Ascending aorta (tissue), 2 donors: Measurements from ENCODE around the gene CDH23. TPM values are rescaled to one million over a fixed set of nuclear protein-coding genes. Genes with fewer than 3 reads are reported as not detected.

ENCODE experiments used
- DNase-seq, 2 donors: peaks; one replicate each; pipeline ENCODE4 v3.0.0-alpha.2; 2019; ENCODE audit warnings: low spot score in 2 of 2
- H3K27ac ChIP-seq, 2 donors: fragments of 200-600 bp; sonication (generic); one replicate each; pipeline ENCODE4 v1.5.1; 2016 to 2017; ENCODE audit warnings: mild to moderate bottlenecking in 1 of 2
- H3K27me3 ChIP-seq: fragments of 200-600 bp; sonication (generic); one replicate; pipeline ENCODE4 v1.5.1; 2017
- H3K36me3 ChIP-seq, 2 donors: fragments of 200-600 bp; sonication (generic); one replicate each; pipeline ENCODE4 v1.5.1; 2016
- H3K4me1 ChIP-seq, 2 donors: fragments of 200-600 bp; sonication (generic); one replicate each; pipeline ENCODE4 v1.5.1; 2016 to 2017; ENCODE audit warnings: mild to moderate bottlenecking in 1 of 2
- H3K4me3 ChIP-seq, 2 donors: fragments of 200-600 bp; sonication (generic); one replicate each; pipeline ENCODE4 v1.5.1; 2016 to 2017; ENCODE audit warnings: mild to moderate bottlenecking in 1 of 2
- H3K9me3 ChIP-seq, 2 donors: fragments of 200-600 bp; sonication (generic); one replicate each; pipeline ENCODE4 v1.5.1; 2016
- intact Hi-C: fragments of 100-400 bp; cut with DNase I; formaldehyde crosslinking; loops from one replicate; pipeline ENCODE4 v1.15.1; 2023
- total RNA-seq: library from RNA; depleted of rRNA; stranded (reverse); fragments of >200 nt; gene quantifications from one replicate; pipeline ENCODE4 v1.1.0, GENCODE V29; 2016
- TF ChIP-seq, protein P1 (sequence below), 3 experiments: fragments of 200-600 bp in 2 of 3; fragments of 450-650 bp in 1 of 3; sonication (generic) in 2 of 3; IDR thresholded peaks; one replicate each; pipeline ENCODE4 v1.5.1; 2016 to 2019; ENCODE audit warnings: antibody characterized with exemption in 3 of 3, mild to moderate bottlenecking in 1 of 3, moderate library complexity in 1 of 3

The CDH23 gene
- total RNA-seq, 1 donor from 2014 or later, result 40.9 TPM

GRCh38 chr10:71369602-71370001 is 27.1 kb upstream of the CDH23 start:
- TF ChIP-seq, protein P1, sequence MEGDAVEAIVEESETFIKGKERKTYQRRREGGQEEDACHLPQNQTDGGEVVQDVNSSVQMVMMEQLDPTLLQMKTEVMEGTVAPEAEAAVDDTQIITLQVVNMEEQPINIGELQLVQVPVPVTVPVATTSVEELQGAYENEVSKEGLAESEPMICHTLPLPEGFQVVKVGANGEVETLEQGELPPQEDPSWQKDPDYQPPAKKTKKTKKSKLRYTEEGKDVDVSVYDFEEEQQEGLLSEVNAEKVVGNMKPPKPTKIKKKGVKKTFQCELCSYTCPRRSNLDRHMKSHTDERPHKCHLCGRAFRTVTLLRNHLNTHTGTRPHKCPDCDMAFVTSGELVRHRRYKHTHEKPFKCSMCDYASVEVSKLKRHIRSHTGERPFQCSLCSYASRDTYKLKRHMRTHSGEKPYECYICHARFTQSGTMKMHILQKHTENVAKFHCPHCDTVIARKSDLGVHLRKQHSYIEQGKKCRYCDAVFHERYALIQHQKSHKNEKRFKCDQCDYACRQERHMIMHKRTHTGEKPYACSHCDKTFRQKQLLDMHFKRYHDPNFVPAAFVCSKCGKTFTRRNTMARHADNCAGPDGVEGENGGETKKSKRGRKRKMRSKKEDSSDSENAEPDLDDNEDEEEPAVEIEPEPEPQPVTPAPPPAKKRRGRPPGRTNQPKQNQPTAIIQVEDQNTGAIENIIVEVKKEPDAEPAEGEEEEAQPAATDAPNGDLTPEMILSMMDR (IDR thresholded peaks at IDR 0.05), result no peak
- no peak for DNase-seq
- Histone ChIP-seq H3K4me1 (no peaks in the 10 kb centered on the region), H3K36me3 (no peaks in the 10 kb centered on the region), H3K4me3 (no peak overlapping the region), H3K9me3 (no peaks in the 10 kb centered on the region), H3K27ac (no peak overlapping the region), H3K27me3 (no peaks in the 10 kb centered on the region)
- intact Hi-C loops, result no loop called here

DNA sequence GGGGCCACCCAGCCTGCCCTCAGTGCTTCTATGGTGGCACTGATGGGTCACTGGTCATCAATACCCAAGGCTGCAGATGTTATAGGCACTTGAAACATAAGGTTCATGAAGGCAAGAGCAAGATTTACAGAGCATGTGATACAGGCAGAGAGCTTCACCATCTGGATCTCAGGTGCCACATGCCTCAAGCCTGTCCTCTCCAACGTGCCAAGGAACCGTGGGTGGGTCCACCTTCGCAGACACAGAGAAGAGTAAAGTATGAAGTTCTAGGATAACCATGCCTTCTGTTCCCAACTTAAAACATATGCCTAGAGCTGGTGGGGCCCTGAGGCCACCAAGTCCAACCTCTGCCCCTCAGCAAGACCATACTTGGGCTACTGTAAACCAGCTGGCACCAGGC is 26.7 kb upstream of the CDH23 start:
- TF ChIP-seq, protein P1 (IDR thresholded peaks at IDR 0.05), result no peak
- Histone ChIP-seq H3K36me3 (no peaks in the 10 kb centered on the region), H3K4me3 (no peak overlapping the region), H3K27ac (no peak overlapping the region), H3K4me1 (no peaks in the 10 kb centered on the region), H3K27me3 (no peaks in the 10 kb centered on the region), H3K9me3 (no peaks in the 10 kb centered on the region)
- intact Hi-C loops, result no loop called here
- DNase-seq, result no peak

- Histone ChIP-seq H3K4me3 (no peak overlapping the region), H3K9me3 (no peaks in the 10 kb centered on the region), H3K4me1 (no peaks in the 10 kb centered on the region), H3K27ac (no peak overlapping the region), H3K36me3 (no peaks in the 10 kb centered on the region), H3K27me3 (no peaks in the 10 kb centered on the region)
- DNase-seq, result no peak
- intact Hi-C loops, result no loop called here
- TF ChIP-seq, protein P1 (IDR thresholded peaks at IDR 0.05), result no peak
These were observed 25.0 kb upstream of the CDH23 start for GRCh38 chr10:71371750-71372166.

DNA sequence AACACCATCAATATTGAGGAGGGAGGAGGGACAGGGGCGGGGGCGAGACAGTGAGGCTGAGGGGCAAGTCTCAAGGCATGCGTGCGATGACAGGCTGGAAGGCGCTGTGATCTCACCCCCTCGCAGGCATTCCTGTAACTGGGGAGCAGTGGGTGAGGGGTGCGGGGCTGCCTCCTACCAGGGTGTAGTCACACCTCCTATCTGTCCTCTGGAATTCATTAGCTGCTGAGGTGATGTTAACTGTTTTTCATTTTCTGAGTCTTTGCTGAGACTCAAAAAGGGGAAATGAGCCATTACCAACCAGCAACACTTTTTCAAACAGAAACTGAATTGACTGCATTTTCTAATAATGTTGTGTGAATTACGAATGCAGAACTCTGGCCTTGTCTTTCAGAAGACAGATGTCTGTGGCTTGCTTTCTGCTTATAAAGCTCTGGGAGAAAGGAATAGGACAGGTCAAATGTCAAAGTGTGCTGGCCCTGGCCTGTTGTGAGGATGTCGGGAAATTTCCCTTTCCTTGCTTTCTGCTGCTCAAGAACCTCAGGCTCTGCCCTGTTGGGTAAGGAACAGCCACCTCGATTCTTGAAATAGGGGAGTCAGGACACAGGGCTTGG is 23.7 kb upstream of the CDH23 start:
- intact Hi-C loops, result no loop called here
- no peak for DNase-seq
- H3K4me3 ChIP-seq, result no peak overlapping the region
- H3K27ac ChIP-seq, result peak overlapping the region in 1 of 2 donors; percentile 2
- no peaks in the 10 kb centered on the region for H3K27me3 ChIP-seq
- TF ChIP-seq, protein P1 (IDR thresholded peaks at IDR 0.05), result no peak
- no peaks in the 10 kb centered on the region for H3K36me3 ChIP-seq
- H3K9me3 ChIP-seq, result no peaks in the 10 kb centered on the region
- H3K4me1 ChIP-seq, result peaks cover 0 to 3% of the 10 kb centered on the region in 2 donors

- DNase-seq, result no peak
- H3K4me3 ChIP-seq, result no peak overlapping the region
- H3K27me3 ChIP-seq, result no peaks in the 10 kb centered on the region
- intact Hi-C loops, result loop anchor here (5.0 kb wide), 1 partner anchor 243 kb away; no protein-coding TSS in a partner anchor
- peaks cover 0 to 3% of the 10 kb centered on the region in 2 donors for H3K4me1 ChIP-seq
- TF ChIP-seq, protein P1 (IDR thresholded peaks at IDR 0.05), result no peak
- no peak overlapping the region for H3K27ac ChIP-seq
- H3K36me3 ChIP-seq, result no peaks in the 10 kb centered on the region
- no peaks in the 10 kb centered on the region for H3K9me3 ChIP-seq
These were observed 22.1 kb upstream of the CDH23 start for GRCh38 chr10:71374481-71375233.
